Cardiac fibroblast (primary cell): Measurements from ENCODE around the gene CTRL.
A peak's percentile ranks its signal among the peaks of the same experiment; 100 is the strongest.

Experiments used
- DNase-seq, 2 donors: peaks; one replicate each; pipeline versions ENCODE4 v3.0.0 to v3.0.0-alpha.2; 2010; ENCODE audit warnings: low read depth in 2 of 2
- H3K4me3 ChIP-seq, 2 donors: replicated peaks in 1 of 2; 1 replicate in 1 of 2; 2 replicates in 1 of 2; pipeline ENCODE4 v1.5.1; 2011; ENCODE audit warnings: low read depth in 2 of 2, low read length in 2 of 2, mild to moderate bottlenecking in 2 of 2, moderate library complexity in 1 of 2
- TF ChIP-seq, protein P1 (sequence below): IDR thresholded peaks from one replicate; pipeline ENCODE4 v1.5.1; 2011; ENCODE audit warnings: low read depth, mild to moderate bottlenecking, low read length, inconsistent platforms

The CTRL gene

DNA sequence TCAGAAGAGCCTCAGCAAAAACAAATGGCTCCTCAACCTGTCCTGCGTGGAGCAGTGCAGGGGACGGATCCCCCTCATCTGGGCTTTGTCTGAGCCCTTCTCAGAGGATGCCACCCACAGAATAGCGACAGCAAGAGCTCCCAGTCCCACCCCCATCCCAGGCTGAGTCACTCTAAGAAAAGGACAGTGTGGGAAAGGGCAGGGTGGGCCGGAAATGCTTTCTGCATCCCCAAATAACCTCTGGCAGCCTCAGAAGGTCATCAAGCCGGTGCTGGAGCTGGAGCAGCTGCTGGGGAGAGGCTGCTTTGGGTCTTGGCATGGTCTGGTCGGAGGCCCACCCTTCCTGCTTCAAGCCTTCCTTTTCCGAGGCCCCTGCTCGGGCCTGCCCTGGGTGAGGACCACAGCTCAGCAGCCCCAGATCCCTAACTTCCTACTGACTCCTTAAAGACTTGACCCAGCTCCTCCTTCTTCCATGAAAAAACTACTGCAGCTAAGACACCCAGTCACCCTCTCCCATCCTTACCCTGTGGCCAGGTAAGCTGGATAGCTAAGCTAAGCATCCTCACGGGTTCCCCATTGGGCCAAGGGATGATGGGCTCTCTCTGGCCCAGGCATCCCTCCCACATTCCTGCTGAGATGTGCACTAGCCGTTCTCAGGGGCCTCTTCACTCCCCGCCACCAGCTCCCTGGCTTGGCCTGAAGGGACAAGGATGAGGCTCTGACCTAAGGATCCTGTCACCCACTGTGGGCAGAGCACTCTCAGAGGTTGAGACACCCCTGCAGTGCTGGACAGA lies 28.1 kb upstream of the CTRL start:
- TF ChIP-seq, protein P1, sequence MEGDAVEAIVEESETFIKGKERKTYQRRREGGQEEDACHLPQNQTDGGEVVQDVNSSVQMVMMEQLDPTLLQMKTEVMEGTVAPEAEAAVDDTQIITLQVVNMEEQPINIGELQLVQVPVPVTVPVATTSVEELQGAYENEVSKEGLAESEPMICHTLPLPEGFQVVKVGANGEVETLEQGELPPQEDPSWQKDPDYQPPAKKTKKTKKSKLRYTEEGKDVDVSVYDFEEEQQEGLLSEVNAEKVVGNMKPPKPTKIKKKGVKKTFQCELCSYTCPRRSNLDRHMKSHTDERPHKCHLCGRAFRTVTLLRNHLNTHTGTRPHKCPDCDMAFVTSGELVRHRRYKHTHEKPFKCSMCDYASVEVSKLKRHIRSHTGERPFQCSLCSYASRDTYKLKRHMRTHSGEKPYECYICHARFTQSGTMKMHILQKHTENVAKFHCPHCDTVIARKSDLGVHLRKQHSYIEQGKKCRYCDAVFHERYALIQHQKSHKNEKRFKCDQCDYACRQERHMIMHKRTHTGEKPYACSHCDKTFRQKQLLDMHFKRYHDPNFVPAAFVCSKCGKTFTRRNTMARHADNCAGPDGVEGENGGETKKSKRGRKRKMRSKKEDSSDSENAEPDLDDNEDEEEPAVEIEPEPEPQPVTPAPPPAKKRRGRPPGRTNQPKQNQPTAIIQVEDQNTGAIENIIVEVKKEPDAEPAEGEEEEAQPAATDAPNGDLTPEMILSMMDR = no peak
- DNase-seq = peak; percentile 74 to 76
- no peak overlapping the region for H3K4me3 ChIP-seq

DNA sequence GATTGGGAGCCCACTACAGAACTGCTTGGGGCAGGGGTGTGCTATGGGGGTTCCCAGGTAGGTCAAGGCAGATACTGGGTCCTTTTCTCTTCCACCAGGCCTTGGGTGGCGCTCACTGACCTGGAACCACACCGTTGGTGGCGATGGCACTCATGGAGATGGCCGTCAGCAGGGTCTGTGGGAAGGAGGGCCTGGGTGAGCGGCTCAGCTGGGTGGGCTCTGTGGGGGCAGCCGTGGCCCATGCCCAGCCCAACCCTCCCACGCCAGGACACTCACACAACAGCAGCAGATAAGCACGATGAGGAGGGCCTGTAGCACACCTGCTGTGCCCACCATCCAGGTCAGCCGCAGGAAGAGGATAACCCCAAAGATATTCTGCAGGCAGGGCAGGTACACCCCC lies 26.0 kb upstream of the CTRL start:
- TF ChIP-seq, protein P1 = no peak
- DNase-seq = no peak
- H3K4me3 ChIP-seq = no peak overlapping the region

GRCh38 chr16:67954421-67955196 lies 22.9 kb upstream of the CTRL start:
- TF ChIP-seq, protein P1 = no peak
- no peak overlapping the region for H3K4me3 ChIP-seq
- no peak for DNase-seq

DNA sequence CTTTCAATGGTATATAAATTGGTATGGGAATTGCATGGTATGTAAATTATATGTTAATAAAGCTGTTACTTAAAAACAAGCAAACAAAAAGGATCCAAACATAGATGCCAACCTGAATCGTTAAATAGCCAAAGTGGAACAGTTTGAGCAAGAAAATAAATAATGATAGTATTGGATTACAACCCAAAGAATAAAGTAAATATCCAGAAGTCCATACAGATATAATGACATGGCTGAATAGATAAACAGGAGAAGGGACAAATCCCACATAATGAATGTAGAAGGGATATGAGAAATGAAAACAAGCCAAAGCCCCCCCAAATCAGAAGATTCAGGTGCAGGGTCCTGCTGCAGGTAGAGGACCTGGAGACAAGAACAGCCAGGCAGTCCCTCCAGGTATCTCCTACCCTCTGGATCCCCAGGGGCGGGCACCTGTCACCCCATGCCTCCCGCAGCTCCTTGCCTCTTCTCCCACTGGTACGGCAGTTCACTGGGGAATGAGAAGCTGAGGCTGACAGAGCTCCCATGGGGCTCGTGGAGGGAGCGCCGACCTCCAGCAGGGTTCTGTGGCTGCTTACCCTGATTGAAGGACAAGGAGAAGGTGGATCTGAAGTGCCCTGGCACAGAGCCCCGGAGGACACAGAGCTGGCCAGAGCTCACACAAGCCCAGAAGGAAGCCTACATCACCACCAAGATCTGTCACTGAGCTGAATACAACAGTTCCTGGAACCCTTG lies 22.1 kb upstream of the CTRL start:
- no peak overlapping the region for H3K4me3 ChIP-seq
- TF ChIP-seq, protein P1 = no peak
- DNase-seq = no peak

GRCh38 chr16:67951485-67951884 lies 19.8 kb upstream of the CTRL start:
- TF ChIP-seq, protein P1 = no peak

GRCh38 chr16:67950335-67950843 lies 18.7 kb upstream of the CTRL start:
- no peak overlapping the region for H3K4me3 ChIP-seq
- no peak for DNase-seq
- TF ChIP-seq, protein P1 = no peak

More at GRCh38 chr16:67951485-67951884, 19.8 kb upstream of the CTRL start:
- no peak overlapping the region for H3K4me3 ChIP-seq
- no peak for DNase-seq
